GM21390 (cell line): ENCODE measurements around the gene ABCD3.
"Not testable (repeated sequence)": the region's sequence is repeated elsewhere in the genome, so short reads cannot be mapped to it uniquely, and the experiment has no call there.

Source experiments
- ATAC-seq: cut with Tn5 transposase; IDR thresholded peaks from one replicate; pipeline ENCODE4 v1.9.1; 2021; ENCODE audit not compliant: unreplicated experiment

ABCD3 gene

DNA sequence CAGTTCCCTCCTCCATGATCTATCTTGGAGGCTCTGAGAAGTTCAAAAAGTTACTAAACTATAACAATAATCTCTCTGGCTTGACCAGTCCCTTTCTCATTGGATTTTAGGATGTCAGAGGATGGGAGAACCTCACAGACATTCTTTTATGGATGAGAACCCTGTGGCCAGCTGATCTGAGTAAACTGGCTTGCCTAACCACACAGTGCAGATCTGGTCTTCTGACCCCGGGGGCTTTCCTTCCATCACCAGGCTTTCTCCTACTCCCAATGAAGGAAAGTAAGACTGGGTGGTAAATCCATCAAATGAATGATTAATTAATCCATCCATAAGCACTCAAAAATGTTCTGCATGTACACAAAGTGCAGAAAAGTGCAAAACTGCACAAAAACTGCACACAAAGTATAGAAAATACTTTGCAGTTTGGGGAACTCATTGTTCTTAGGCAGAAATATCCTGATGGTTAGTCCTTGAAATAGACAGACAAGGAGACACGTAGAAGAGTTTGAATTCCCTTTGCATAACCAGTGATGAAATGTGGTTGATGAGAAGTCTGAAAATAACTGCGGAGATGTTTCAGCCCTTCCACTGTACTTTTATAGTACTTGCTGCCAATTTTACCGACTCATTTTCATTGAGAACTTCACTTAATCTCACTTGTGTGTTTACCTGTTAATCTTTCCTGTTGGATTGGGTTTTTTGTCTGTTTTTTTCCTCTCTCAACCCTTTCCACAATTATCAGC lies 125.9 kb downstream of the ABCD3 start:
- ATAC-seq, result no peak

DNA sequence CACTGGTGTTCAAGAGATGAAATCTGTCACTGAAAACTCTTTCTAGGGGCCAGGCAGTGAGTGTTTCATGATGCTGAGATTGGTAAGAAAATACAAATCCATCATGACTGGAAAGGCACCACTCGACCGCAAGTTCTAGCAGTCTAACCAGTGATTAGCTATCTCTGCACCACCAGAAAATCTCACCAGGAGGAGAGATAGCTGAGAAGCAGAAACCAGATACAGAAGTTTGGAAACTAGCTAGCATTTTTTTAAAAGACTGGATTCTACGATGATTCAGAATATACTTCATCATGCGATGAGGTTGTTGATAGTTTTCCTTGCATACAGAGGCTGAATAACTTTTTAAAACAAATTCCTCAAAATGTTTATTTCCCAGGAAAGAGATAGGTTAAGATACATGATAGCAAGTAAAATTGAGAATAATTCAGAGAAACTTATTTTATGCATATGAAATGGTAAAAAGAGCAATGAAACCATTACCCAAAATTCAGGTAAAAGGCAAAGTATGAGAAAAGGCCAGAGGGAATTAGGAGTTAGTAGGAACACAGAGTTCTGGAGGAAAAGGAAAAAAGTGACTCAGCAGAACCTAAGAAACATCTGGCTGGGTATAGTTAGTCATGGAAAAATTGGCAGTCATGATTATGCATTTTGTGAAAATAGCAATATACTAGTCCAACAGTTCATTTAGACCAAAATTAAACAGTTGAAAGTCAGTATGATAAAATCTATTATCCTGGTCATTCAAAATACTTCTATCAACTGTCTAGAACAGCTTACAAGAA lies 126.7 kb downstream of the ABCD3 start:
- ATAC-seq, result no peak

GRCh38 chr1:94549706-94550105 lies 131.5 kb downstream of the ABCD3 start:
- no peak for ATAC-seq

- no peak for ATAC-seq
Observed at GRCh38 chr1:94550396-94550795, 132.2 kb downstream of the ABCD3 start.

- ATAC-seq, result no peak
Observed at GRCh38 chr1:94550800-94551241, 132.6 kb downstream of the ABCD3 start.

DNA sequence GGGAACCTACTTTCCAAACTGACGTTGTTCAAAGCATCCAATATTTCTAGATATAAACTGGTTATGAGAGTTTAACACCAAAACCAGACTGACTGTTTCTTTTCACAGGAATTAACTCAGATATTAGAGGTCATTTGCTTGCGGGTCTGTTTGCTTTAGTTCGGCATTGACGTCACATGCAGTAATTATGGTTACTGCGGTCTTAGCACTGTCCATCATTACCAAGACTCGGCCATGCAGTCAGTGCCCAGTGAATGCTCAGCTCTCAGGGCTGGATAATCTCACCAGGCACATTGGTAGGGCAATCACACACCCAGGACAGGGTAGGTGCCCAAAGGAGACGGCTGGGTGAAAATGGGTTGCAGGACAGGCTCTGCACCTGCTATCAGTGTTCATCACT lies 133.3 kb downstream of the ABCD3 start:
- ATAC-seq, result no peak

DNA sequence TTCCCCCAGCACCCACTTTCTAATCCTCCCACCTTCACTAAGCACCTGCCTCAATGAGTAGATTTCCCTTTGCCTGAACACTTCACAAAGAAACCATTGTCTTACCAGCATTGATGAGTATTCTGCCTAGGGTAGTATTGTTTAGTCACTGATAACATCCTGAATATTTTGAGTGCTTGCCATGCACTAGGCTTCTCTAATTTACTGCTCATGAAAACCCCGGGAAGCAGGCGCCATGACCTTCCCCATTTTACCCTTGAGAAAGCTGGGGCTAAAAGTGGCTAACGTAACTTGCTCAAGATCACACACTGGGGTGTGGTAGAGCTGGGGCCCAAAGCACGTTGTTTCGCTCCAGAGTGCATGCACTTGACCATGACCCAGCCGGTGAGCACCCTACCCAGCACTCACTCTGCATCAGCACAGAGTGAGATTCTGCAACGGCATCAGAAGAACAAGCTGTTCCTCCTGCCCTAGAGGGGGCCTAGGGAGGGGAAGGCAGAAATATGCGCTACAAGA lies 133.9 kb downstream of the ABCD3 start:
- no peak for ATAC-seq

DNA sequence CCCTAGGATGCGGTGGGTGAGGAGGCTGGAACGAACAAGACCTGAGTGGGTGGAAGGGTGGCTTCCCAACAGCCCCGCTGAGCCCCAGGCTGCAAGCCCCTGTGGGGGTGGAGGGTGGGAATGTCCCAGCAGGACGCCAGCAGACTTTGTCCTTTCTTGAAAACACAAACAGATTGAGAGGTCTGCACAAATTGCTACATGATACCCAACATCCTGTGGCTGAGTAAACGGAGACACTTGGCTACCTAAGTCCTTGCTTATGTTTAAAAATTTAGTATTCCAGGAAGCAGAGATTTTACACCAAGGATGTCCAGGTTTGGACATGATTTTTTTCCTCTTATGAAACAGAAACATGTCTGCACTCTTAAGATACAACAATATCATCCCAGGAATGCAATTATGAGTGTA lies 135.1 kb downstream of the ABCD3 start:
- no peak for ATAC-seq

DNA sequence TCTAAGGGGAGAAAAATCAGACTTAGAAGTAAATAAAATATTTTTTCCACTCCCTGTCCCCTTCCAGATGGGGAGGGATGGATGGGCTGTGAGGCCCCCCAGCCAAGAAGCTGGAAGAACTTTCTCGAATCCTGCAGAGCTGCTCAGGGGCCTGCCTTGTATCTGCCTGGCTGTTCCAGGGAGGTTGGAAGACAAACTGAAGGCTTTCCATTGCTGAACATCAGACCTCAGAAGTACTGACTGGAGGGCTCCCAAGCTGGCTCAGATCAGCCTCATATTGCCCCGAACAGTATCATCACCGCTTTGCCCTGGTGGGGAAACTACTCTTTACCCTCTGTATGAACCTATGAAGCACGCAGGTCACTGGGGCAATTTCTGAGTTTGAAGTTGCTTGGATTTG lies 135.7 kb downstream of the ABCD3 start:
- ATAC-seq, result no peak

GRCh38 chr1:94554580-94554979 lies 136.4 kb downstream of the ABCD3 start:
- ATAC-seq, result no peak

DNA sequence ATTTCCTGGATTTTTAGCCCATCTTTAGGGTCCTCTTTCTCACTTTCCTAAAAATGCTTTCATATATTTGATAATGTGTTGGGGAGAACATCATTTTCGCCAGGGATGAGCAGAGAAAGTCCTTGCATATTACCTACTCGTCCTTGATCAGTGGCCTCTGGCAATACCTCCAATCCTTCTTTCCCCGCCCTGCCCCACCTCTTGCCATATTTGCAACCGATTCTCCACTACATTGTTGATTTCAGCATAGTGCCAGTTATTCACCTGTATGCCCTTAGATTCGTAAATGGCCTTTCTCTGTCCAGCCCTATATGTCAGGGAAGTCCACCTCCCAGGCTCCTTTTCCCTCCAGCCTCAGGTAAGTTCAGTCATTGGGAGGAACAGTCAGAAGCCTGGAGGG lies 136.9 kb downstream of the ABCD3 start:
- no peak for ATAC-seq

DNA sequence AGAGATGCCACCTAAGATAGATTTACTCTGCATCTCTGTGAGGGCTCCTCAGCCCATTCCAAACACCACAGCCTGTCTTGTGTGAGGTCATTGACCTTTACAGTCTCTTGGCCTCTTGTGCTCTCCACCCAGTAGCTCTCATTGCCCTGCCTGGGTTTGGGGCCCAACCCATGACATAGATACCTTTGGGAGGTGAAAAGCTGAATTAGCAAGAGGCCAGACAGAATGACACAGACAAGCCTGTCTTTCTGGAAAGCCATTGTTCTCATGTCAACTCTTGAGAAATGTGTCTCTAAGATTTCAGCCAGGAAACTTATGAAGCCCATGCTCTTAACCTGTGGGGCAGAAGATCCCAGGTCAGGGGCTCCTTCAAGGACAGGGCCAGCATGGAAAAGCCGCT lies 141.7 kb downstream of the ABCD3 start:
- no peak for ATAC-seq

GRCh38 chr1:94560333-94560732 lies 142.1 kb downstream of the ABCD3 start:
- ATAC-seq, result no peak

DNA sequence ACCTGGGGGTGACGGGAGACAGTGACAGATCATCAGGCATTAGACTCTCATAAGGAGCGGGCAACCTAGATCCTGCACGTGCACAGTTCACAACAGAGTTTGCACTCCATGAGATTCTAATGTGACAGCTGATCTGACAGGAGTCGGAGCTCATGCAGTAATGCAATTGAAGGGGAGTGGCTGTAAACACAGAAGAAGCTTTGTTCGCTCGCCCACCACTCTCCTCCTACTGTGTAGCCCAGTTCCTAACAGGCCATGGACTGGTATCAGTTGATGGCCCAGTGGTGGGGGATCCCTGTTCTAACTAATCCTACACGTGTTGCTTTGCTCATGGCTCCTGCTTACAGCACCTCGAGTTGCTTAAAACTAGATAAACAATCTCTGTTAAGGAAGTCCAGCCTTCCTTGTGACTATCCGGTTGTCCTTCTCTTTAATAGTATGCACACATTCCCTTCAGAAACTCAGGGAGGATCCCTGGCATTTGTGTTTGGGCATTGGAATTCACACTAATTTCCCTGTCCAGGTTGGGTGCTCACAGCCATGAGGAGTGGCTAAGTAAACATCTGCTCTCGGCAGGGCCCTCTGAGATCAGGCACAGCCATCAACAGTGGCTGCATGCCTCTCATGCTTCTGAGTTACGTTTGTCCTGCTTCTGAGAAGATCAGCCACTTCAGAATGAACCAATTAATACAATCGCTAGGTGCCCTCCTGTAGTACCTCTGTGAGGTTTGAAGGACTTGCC lies 144.5 kb downstream of the ABCD3 start:
- ATAC-seq, result no peak

GRCh38 chr1:94565901-94566300 lies 147.7 kb downstream of the ABCD3 start:
- no peak for ATAC-seq

GRCh38 chr1:94566436-94566835 lies 148.2 kb downstream of the ABCD3 start:
- ATAC-seq, result not testable (repeated sequence)

DNA sequence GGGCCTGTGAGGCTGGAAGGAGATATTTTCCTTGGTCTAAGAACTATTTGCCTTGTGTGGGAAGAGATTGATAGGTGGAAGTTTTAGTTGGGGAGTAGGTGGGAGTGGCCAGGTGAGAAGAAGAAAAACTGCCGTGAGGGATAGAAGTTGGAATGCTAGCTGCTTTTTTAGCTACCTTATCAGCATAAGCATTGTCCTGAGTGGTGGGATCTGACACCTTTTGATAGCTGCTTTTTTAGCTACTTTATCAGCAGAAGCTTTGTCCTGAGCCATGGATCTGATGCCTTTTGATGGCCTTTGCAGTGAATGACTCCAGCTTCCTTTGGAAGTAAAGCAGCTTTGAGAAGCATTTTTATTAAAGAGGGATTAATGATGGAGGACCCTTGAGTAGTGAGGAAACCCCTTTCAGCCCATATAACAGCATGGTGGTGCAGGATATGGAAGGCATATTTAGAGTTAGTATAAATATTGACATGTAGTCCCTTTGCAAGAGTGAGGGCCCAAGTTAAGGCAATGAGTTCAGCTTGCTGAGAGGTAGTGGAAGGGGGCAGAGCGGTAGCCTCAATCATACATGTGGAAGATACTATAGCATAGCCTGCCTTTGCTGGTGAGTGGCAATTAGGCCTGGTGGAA lies 149.9 kb downstream of the ABCD3 start:
- not testable (repeated sequence) for ATAC-seq
